C4-2B (cell line): Measurements from ENCODE around the gene SULT2B1.

Experiments
- ZFX ChIP-seq: fragments of 450-650 bp; IDR thresholded peaks from 2 replicates; pipeline ENCODE4 v1.6.1; 2017
- TF ChIP-seq, protein P1 (sequence below): fragments of 450-650 bp; conservative IDR thresholded peaks from 2 replicates; pipeline ENCODE4 v1.5.1; 2017; ENCODE audit warnings: mild to moderate bottlenecking

- TF ChIP-seq, protein P1, sequence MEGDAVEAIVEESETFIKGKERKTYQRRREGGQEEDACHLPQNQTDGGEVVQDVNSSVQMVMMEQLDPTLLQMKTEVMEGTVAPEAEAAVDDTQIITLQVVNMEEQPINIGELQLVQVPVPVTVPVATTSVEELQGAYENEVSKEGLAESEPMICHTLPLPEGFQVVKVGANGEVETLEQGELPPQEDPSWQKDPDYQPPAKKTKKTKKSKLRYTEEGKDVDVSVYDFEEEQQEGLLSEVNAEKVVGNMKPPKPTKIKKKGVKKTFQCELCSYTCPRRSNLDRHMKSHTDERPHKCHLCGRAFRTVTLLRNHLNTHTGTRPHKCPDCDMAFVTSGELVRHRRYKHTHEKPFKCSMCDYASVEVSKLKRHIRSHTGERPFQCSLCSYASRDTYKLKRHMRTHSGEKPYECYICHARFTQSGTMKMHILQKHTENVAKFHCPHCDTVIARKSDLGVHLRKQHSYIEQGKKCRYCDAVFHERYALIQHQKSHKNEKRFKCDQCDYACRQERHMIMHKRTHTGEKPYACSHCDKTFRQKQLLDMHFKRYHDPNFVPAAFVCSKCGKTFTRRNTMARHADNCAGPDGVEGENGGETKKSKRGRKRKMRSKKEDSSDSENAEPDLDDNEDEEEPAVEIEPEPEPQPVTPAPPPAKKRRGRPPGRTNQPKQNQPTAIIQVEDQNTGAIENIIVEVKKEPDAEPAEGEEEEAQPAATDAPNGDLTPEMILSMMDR: no peak
- no peak for TF ChIP-seq ZFX
Observed at GRCh38 chr19:48632692-48633147, 80.7 kb downstream of the SULT2B1 start.
